MM.1S (cell line): ENCODE data around the gene PTPRD.

Source experiments
- DNase-seq: peaks from one replicate; pipeline ENCODE4 v3.0.0-alpha.2; 2015
- H2AFZ ChIP-seq: fragments of 300-600 bp; sonication (generic); 2 replicates; pipeline ENCODE4 v1.6.0; 2016; ENCODE audit warnings: antibody characterized with exemption, low read length
- H3F3A ChIP-seq: fragments of 300-600 bp; sonication (generic); 2 replicates; pipeline ENCODE4 v1.6.1; 2016; ENCODE audit warnings: mild to moderate bottlenecking, antibody characterized with exemption, low read length, moderate library complexity, mixed read lengths; ENCODE audit not compliant: insufficient read depth
- H3K27ac ChIP-seq: fragments of 300-600 bp; sonication (generic); 2 replicates; pipeline ENCODE4 v1.5.1; 2016; ENCODE audit warnings: mild to moderate bottlenecking, low read length
- H3K27me3 ChIP-seq: fragments of 300-600 bp; sonication (generic); replicated peaks from 2 replicates; pipeline ENCODE4 v1.6.0; 2016; ENCODE audit warnings: low read length; ENCODE audit not compliant: insufficient read depth
- H3K36me3 ChIP-seq: fragments of 300-600 bp; sonication (generic); replicated peaks from 2 replicates; pipeline ENCODE4 v1.6.1; 2016; ENCODE audit warnings: mild to moderate bottlenecking, low read length, mixed read lengths; ENCODE audit not compliant: insufficient read depth
- H3K4me1 ChIP-seq: fragments of 300-600 bp; sonication (generic); 2 replicates; pipeline ENCODE4 v1.6.1; 2016; ENCODE audit warnings: low read length, mixed read lengths
- H3K4me2 ChIP-seq: fragments of 300-600 bp; sonication (generic); 2 replicates; pipeline ENCODE4 v1.6.0; 2016; ENCODE audit warnings: low read depth, low read length
- H3K4me3 ChIP-seq: fragments of 300-600 bp; sonication (generic); 2 replicates; pipeline ENCODE4 v1.5.1; 2016; ENCODE audit warnings: low read length, mixed read lengths
- H3K79me2 ChIP-seq: fragments of 300-600 bp; sonication (generic); 2 replicates; pipeline ENCODE4 v1.6.1; 2016; ENCODE audit warnings: mixed run types, low read length, mixed read lengths
- H3K9ac ChIP-seq: fragments of 300-600 bp; sonication (generic); 2 replicates; pipeline ENCODE4 v1.6.1; 2016; ENCODE audit warnings: low read length, mixed read lengths
- H3K9me2 ChIP-seq: fragments of 300-600 bp; sonication (generic); replicated peaks from 2 replicates; pipeline ENCODE4 v1.6.1; 2016; ENCODE audit warnings: mild to moderate bottlenecking, low read length, mixed read lengths; ENCODE audit not compliant: insufficient read depth
- H3K9me3 ChIP-seq: fragments of 300-600 bp; sonication (generic); replicated peaks from 2 replicates; pipeline ENCODE4 v1.6.1; 2016; ENCODE audit warnings: mild to moderate bottlenecking, low read length, mixed read lengths; ENCODE audit not compliant: insufficient read depth
- H4K20me1 ChIP-seq: fragments of 300-600 bp; sonication (generic); 2 replicates; pipeline ENCODE4 v1.6.1; 2016; ENCODE audit warnings: mild to moderate bottlenecking, low read length, moderate library complexity, mixed read lengths; ENCODE audit not compliant: insufficient read depth
- EZH2 ChIP-seq: fragments of 300-600 bp; sonication (generic); optimal IDR thresholded peaks from 2 replicates; pipeline ENCODE3; 2017; ENCODE audit warnings: low read depth, mild to moderate bottlenecking, antibody characterized with exemption, low read length, mixed read lengths
- EZH2phosphoT487 ChIP-seq: fragments of 300-600 bp; sonication (generic); IDR thresholded peaks from 2 replicates; pipeline ENCODE4 v1.6.1; 2018; ENCODE audit warnings: antibody characterized with exemption, low read length
- TF ChIP-seq, protein P1 (sequence below): fragments of 300-600 bp; sonication (generic); IDR thresholded peaks from 2 replicates; pipeline ENCODE4 v1.5.1; 2016; ENCODE audit warnings: antibody characterized with exemption, low read length, mixed read lengths

Gene PTPRD

DNA sequence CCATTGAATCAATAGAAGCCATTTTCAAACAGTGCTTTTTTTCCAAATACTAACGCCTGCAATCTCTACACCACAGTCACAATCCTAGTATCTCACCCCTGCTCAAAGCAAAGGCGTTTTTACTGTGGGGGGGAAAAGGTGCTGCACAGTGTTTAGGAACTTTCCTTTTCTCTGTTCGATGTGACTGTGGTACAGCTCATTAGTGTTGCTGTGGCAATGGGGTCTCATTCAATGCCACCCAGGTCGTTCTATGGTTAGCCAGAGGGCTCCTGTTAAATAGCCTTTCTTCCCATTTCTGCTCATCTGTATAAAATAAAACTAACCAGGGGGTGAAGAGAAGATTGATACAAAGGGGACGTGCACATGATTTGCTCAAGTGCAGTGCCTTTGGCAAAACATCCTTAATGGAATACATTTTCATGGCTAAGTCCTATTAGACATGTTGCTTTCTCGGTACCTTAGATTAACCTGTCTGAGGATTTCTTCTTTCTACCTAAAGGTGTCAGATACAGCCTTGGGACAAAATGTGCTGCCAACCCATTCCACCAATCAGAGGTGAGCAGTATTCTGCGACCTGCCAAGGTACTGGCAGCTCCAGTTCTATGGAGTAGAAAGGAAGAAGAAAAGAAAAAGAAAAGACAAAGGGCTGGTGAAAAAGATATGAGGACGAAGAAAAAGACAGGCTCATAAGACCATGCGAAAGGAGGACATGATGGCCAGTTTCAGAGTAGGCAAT, 2161.8 kb downstream of the PTPRD start:
- H4K20me1 ChIP-seq: no peaks in the 10 kb centered on the region
- no peak overlapping the region for H3K4me2 ChIP-seq
- H3K36me3 ChIP-seq: no peaks in the 10 kb centered on the region
- H2AFZ ChIP-seq: no peak overlapping the region
- no peaks in the 10 kb centered on the region for H3F3A ChIP-seq
- DNase-seq: no peak
- H3K4me3 ChIP-seq: no peak overlapping the region
- no peak overlapping the region for H3K9ac ChIP-seq
- no peaks in the 10 kb centered on the region for H3K9me3 ChIP-seq
- H3K27me3 ChIP-seq: no peaks in the 10 kb centered on the region
- no peaks in the 10 kb centered on the region for H3K4me1 ChIP-seq
- no peak overlapping the region for H3K27ac ChIP-seq
- H3K9me2 ChIP-seq: no peaks in the 10 kb centered on the region
- no peak for TF ChIP-seq EZH2phosphoT487
- TF ChIP-seq EZH2: no peak
- TF ChIP-seq, protein P1, sequence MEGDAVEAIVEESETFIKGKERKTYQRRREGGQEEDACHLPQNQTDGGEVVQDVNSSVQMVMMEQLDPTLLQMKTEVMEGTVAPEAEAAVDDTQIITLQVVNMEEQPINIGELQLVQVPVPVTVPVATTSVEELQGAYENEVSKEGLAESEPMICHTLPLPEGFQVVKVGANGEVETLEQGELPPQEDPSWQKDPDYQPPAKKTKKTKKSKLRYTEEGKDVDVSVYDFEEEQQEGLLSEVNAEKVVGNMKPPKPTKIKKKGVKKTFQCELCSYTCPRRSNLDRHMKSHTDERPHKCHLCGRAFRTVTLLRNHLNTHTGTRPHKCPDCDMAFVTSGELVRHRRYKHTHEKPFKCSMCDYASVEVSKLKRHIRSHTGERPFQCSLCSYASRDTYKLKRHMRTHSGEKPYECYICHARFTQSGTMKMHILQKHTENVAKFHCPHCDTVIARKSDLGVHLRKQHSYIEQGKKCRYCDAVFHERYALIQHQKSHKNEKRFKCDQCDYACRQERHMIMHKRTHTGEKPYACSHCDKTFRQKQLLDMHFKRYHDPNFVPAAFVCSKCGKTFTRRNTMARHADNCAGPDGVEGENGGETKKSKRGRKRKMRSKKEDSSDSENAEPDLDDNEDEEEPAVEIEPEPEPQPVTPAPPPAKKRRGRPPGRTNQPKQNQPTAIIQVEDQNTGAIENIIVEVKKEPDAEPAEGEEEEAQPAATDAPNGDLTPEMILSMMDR: no peak
- no peaks in the 10 kb centered on the region for H3K79me2 ChIP-seq

GRCh38 chr9:8448226-8448625, 2164.6 kb downstream of the PTPRD start:
- Histone ChIP-seq H3F3A (no peaks in the 10 kb centered on the region), H2AFZ (no peak overlapping the region), H3K4me2 (no peak overlapping the region), H3K27ac (no peak overlapping the region), H3K4me1 (no peaks in the 10 kb centered on the region), H3K79me2 (no peaks in the 10 kb centered on the region), H3K36me3 (no peaks in the 10 kb centered on the region), H3K4me3 (no peak overlapping the region), H3K9ac (no peak overlapping the region), H3K9me2 (no peaks in the 10 kb centered on the region), H3K9me3 (no peaks in the 10 kb centered on the region), H4K20me1 (no peaks in the 10 kb centered on the region), H3K27me3 (no peaks in the 10 kb centered on the region)
- no peak for TF ChIP-seq EZH2phosphoT487
- TF ChIP-seq, protein P1: no peak
- no peak for TF ChIP-seq EZH2
- no peak for DNase-seq

- Histone ChIP-seq H3K9me3 (no peaks in the 10 kb centered on the region), H3F3A (no peaks in the 10 kb centered on the region), H3K36me3 (no peaks in the 10 kb centered on the region), H3K79me2 (no peaks in the 10 kb centered on the region), H3K27ac (no peak overlapping the region), H3K4me1 (no peaks in the 10 kb centered on the region), H4K20me1 (no peaks in the 10 kb centered on the region), H2AFZ (no peak overlapping the region), H3K9ac (no peak overlapping the region), H3K4me3 (no peak overlapping the region), H3K9me2 (no peaks in the 10 kb centered on the region), H3K27me3 (no peaks in the 10 kb centered on the region), H3K4me2 (no peak overlapping the region)
- DNase-seq: no peak
- TF ChIP-seq EZH2phosphoT487: no peak
- TF ChIP-seq, protein P1: no peak
- no peak for TF ChIP-seq EZH2
Observed at GRCh38 chr9:8447601-8448000, 2165.2 kb downstream of the PTPRD start.
